HepG2 (cell line): ENCODE data around the gene MYLK. TPM values are rescaled to one million over a fixed set of nuclear protein-coding genes. Genes with fewer than 3 reads are reported as not detected.

Experiments
- ATF1 ChIP-seq: IDR thresholded peaks from 2 replicates; pipeline ENCODE4 v1.6.1; 2016; ENCODE audit warnings: mild to moderate bottlenecking, control low read depth
- CREB1 ChIP-seq, 2 experiments: fragments of 450-650 bp in 1 of 2; IDR thresholded peaks; 2 replicates each; pipeline ENCODE4 v1.6.1; 2016 to 2017; ENCODE audit warnings: control low read depth in 1 of 2, mild to moderate bottlenecking in 1 of 2, missing compliant biosample characterization in 1 of 2, missing genetic modification characterization in 1 of 2
- FOXP1 ChIP-seq, 2 experiments: fragments of 450-650 bp in 1 of 2; IDR thresholded peaks; 2 replicates each; pipeline ENCODE4 v1.6.1; 2017 to 2018; ENCODE audit warnings: antibody characterized with exemption in 1 of 2
- HDAC1 ChIP-seq: sonication (generic); formaldehyde crosslinking; IDR thresholded peaks from 2 replicates; pipeline ENCODE4 v1.5.1; 2020; ENCODE audit warnings: mild to moderate bottlenecking, missing genetic modification reagents
- HNRNPUL1 ChIP-seq: fragments of 200-400 bp; formaldehyde crosslinking; IDR thresholded peaks from 2 replicates; pipeline ENCODE4 v1.6.1; 2017; ENCODE audit warnings: low read depth, mild to moderate bottlenecking, low read length, moderate library complexity
- HOXA3 ChIP-seq: sonication (generic); formaldehyde crosslinking; IDR thresholded peaks from 2 replicates; pipeline ENCODE4 v1.5.0; 2020; ENCODE audit warnings: missing genetic modification reagents
- HOXA7 ChIP-seq: sonication (generic); formaldehyde crosslinking; IDR thresholded peaks from 2 replicates; pipeline ENCODE4 v1.8.1; 2022; ENCODE audit warnings: mild to moderate bottlenecking, missing genetic modification reagents, moderate library complexity
- IRX3 ChIP-seq: sonication (generic); formaldehyde crosslinking; IDR thresholded peaks from 2 replicates; pipeline ENCODE4 v1.8.1; 2023; ENCODE audit warnings: mild to moderate bottlenecking, low read depth, missing genetic modification reagents, borderline replicate concordance
- JUND ChIP-seq: sonication (generic); formaldehyde crosslinking; IDR thresholded peaks from 2 replicates; pipeline ENCODE4 v1.8.0; 2022; ENCODE audit warnings: mild to moderate bottlenecking, missing genetic modification reagents
- KDM5B ChIP-seq: sonication (generic); formaldehyde crosslinking; IDR thresholded peaks from 2 replicates; pipeline ENCODE4 v1.4.0; 2020; ENCODE audit warnings: missing genetic modification reagents, mild to moderate bottlenecking, borderline replicate concordance
- MIXL1 ChIP-seq: IDR thresholded peaks from 2 replicates; pipeline ENCODE4 v1.6.1; 2016
- NCOR1 ChIP-seq: fragments of 200-600 bp; sonication (generic); IDR thresholded peaks from 2 replicates; pipeline ENCODE4 v1.7.0; 2017; ENCODE audit warnings: antibody characterized with exemption, low read length, borderline replicate concordance
- NONO ChIP-seq, 2 experiments: fragments of 450-650 bp in 1 of 2; sonication (generic) in 1 of 2; formaldehyde crosslinking in 1 of 2; IDR thresholded peaks in 1 of 2; conservative IDR thresholded peaks in 1 of 2; 2 replicates each; pipeline versions ENCODE4 v1.6.1 to v1.8.0; 2017 to 2022; ENCODE audit warnings: mild to moderate bottlenecking in 1 of 2, missing genetic modification reagents in 1 of 2, moderate library complexity in 1 of 2
- NR2F6 ChIP-seq, 2 experiments: IDR thresholded peaks; 2 replicates each; pipeline ENCODE4 v1.6.1; 2016; ENCODE audit warnings: antibody characterized with exemption in 1 of 2, mild to moderate bottlenecking in 1 of 2
- NR3C1 ChIP-seq: sonication (generic); formaldehyde crosslinking; IDR thresholded peaks from 2 replicates; pipeline ENCODE4 v1.4.0; 2020; ENCODE audit warnings: missing genetic modification reagents
- POLR2A ChIP-seq, 2 experiments: IDR thresholded peaks; 2 replicates each; pipeline ENCODE4 v1.6.1; 2011; ENCODE audit warnings: low read depth in 2 of 2, low read length in 2 of 2, mild to moderate bottlenecking in 1 of 2, moderate library complexity in 1 of 2; ENCODE audit not compliant: insufficient read depth in 1 of 2
- RBFOX2 ChIP-seq: fragments of 200-400 bp; formaldehyde crosslinking; IDR thresholded peaks from 2 replicates; pipeline ENCODE4 v1.6.1; 2017; ENCODE audit warnings: low read depth, mild to moderate bottlenecking, low read length
- SETDB1 ChIP-seq: sonication (generic); formaldehyde crosslinking; IDR thresholded peaks from 2 replicates; pipeline ENCODE4 v1.5.1; 2020; ENCODE audit warnings: missing genetic modification reagents, mild to moderate bottlenecking, borderline replicate concordance
- SP1 ChIP-seq, 2 experiments: fragments of 450-650 bp in 1 of 2; sonication (generic) in 1 of 2; formaldehyde crosslinking in 1 of 2; IDR thresholded peaks; 2 replicates each; pipeline versions ENCODE4 v1.4.0 to v1.6.1; 2016 to 2020; ENCODE audit warnings: missing genetic modification reagents in 1 of 2
- TBX2 ChIP-seq: sonication (generic); formaldehyde crosslinking; IDR thresholded peaks from 2 replicates; pipeline ENCODE4 v1.5.0; 2020; ENCODE audit warnings: missing genetic modification reagents, mild to moderate bottlenecking, borderline replicate concordance
- ZKSCAN5 ChIP-seq: sonication (generic); formaldehyde crosslinking; IDR thresholded peaks from 2 replicates; pipeline ENCODE4 v1.5.1; 2020; ENCODE audit warnings: mild to moderate bottlenecking, missing genetic modification reagents
- ZNF20 ChIP-seq: sonication (generic); formaldehyde crosslinking; IDR thresholded peaks from 2 replicates; pipeline ENCODE4 v1.4.0; 2020; ENCODE audit warnings: mild to moderate bottlenecking, moderate library complexity, missing genetic modification reagents
- ZNF354B ChIP-seq: sonication (generic); formaldehyde crosslinking; IDR thresholded peaks from 2 replicates; pipeline ENCODE4 v1.8.0; 2022; ENCODE audit warnings: mild to moderate bottlenecking, missing genetic modification reagents
- ZNF441 ChIP-seq: sonication (generic); formaldehyde crosslinking; IDR thresholded peaks from 2 replicates; pipeline ENCODE4 v1.7.0; 2021; ENCODE audit warnings: missing genetic modification reagents, borderline replicate concordance
- ZNF451 ChIP-seq: sonication (generic); formaldehyde crosslinking; IDR thresholded peaks from 2 replicates; pipeline ENCODE4 v1.5.0; 2020; ENCODE audit warnings: mild to moderate bottlenecking, missing genetic modification reagents
- ZNF616 ChIP-seq: sonication (generic); formaldehyde crosslinking; IDR thresholded peaks from 2 replicates; pipeline ENCODE4 v1.5.0; 2020; ENCODE audit warnings: low read depth, mild to moderate bottlenecking, missing genetic modification reagents
- ZNF652 ChIP-seq: IDR thresholded peaks from 2 replicates; pipeline ENCODE4 v1.6.1; 2016; ENCODE audit warnings: low read depth, borderline replicate concordance
- polyA plus RNA-seq, 8 experiments: library from polyadenylated mRNA; depleted of rRNA in 3 of 8; stranded (reverse) in 7 of 8; unstranded in 1 of 8; fragments of >200 nt; fragmentation: Illumina TruSeq in 4 of 8; extraction: Trizol in 4 of 8; gene quantifications; 2 replicates each; pipeline versions ENCODE4 v1.2.1 to v1.2.3, GENCODE V29; 2011 to 2016; ENCODE audit warnings: low read depth in 4 of 8, missing spikeins in 1 of 8, mixed read lengths in 1 of 8; ENCODE audit not compliant: insufficient read depth in 1 of 8
- total RNA-seq, 5 experiments: library from RNA; depleted of rRNA; stranded (reverse); fragments of >200 nt; fragmentation: Illumina TruSeq; extraction: Trizol; gene quantifications; 2 replicates each; pipeline ENCODE4 v1.2.3, GENCODE V29; 2016; ENCODE audit warnings: low read depth in 1 of 5
- TF ChIP-seq, protein P1 (sequence below): IDR thresholded peaks from 2 replicates; pipeline ENCODE4 v1.6.1; 2016; ENCODE audit warnings: missing biosample characterization, missing genetic modification reagents, low read depth
- TF ChIP-seq, protein P2 (sequence below): sonication (generic); formaldehyde crosslinking; IDR thresholded peaks from 2 replicates; pipeline ENCODE4 v1.8.0; 2022; ENCODE audit warnings: missing genetic modification reagents, low read depth, mild to moderate bottlenecking, borderline replicate concordance
- TF ChIP-seq, protein P3 (sequence below): sonication (generic); formaldehyde crosslinking; IDR thresholded peaks from 2 replicates; pipeline ENCODE4 v1.9.0; 2021; ENCODE audit warnings: missing genetic modification reagents, mild to moderate bottlenecking, borderline replicate concordance

Gene MYLK
- total and polyA plus RNA-seq, 2 of the 13 experiments (the other 11 are each of a cell fraction or from before 2014, with no cell fraction given): 10.6 to 34.9 TPM

DNA sequence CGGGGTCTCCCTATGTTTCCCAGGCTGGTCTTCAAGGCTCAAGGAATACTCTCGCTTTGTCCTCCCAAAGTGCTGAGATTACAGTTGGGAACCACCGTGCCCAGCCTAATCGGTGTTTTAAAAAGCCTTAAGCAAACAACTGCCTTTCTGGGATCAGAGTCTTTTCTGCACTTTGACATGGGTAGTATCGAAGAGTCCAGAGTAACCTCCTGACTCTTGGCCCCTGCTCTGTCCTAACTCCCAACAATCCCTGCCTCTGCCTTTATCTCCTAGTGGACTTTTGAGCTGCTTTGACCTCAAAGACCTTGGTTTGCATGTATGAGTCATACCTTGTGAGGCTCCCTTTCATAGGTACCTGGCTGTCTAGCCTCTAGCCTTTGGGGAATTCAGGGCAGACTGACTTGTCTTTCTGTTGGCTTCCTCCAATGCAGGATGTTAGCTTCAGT lies 278.3 kb downstream of the MYLK start (continued):
- TF ChIP-seq HDAC1 (CRISPR knock-in tag) (peak; percentile 87), ZNF616 (CRISPR knock-in tag) (no peak), ZNF354B (CRISPR knock-in tag) (no peak), RBFOX2 (no peak), ATF1 (peak; percentile 60; the same call in 1 of the 2 replicates), SETDB1 (CRISPR knock-in tag) (no peak), FOXP1 (IDR thresholded peaks at IDR 0.05) (no peak), FOXP1 (CRISPR knock-in tag; IDR thresholded peaks at IDR 0.05) (peak; percentile 75), SP1 (IDR thresholded peaks at IDR 0.05) (no peak), SP1 (CRISPR knock-in tag; IDR thresholded peaks at IDR 0.05) (0 out of 2 replicates have a peak, but pooled peaks have one; percentile 31), CREB1 (IDR thresholded peaks at IDR 0.05) (peak; percentile 67), CREB1 (CRISPR knock-in tag; IDR thresholded peaks at IDR 0.05) (peak; percentile 58), IRX3 (no peak), ZNF451 (CRISPR knock-in tag) (no peak), ZNF441 (peak; percentile 75), NR2F6 (IDR thresholded peaks at IDR 0.05) (peak; percentile 99), NR2F6 (CRISPR knock-in tag; IDR thresholded peaks at IDR 0.05) (peak; percentile 100), NONO (IDR thresholded peaks at IDR 0.05) (no peak), NONO (CRISPR knock-in tag; conservative IDR thresholded peaks at IDR 0.05) (peak; percentile 67), ZKSCAN5 (no peak), ZNF652 (CRISPR knock-in tag) (peak; percentile 51; the same call in 1 of the 2 replicates), JUND (peak; percentile 100), HNRNPUL1 (no peak), TBX2 (CRISPR knock-in tag) (peak; percentile 73), HOXA7 (CRISPR knock-in tag) (no peak), NCOR1 (peak; percentile 97), NR3C1 (CRISPR knock-in tag) (no peak), MIXL1 (CRISPR knock-in tag) (peak; percentile 97), HOXA3 (peak; percentile 86), KDM5B (CRISPR knock-in tag) (no peak), POLR2A (IDR thresholded peaks at IDR 0.05; ENCODE audit: insufficient read depth in 1 of 2, low read depth in 2 of 2, low read length in 2 of 2) (peak in 1 of 2 experiments; percentile 80; a peak in 2 of 4 replicates), ZNF20 (no peak)
- TF ChIP-seq, protein P1, sequence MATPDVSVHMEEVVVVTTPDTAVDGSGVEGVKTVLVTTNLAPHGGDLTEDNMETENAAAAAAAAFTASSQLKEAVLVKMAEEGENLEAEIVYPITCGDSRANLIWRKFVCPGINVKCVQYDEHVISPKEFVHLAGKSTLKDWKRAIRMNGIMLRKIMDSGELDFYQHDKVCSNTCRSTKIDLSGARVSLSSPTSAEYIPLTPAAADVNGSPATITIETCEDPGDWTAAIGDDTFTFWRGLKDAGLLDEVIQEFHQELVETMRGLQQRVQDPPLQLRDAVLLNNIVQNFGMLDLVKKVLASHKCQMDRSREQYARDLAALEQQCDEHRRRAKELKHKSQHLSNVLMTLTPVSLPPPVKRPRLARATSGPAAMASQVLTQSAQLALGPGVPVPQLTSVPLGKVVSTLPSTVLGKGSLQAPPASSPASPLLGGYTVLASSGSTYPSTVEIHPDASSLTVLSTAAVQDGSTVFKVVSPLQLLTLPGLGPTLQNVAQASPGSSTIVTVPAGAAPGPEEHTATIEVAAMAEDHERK (CRISPR knock-in tag): no peak
- TF ChIP-seq, protein P2, sequence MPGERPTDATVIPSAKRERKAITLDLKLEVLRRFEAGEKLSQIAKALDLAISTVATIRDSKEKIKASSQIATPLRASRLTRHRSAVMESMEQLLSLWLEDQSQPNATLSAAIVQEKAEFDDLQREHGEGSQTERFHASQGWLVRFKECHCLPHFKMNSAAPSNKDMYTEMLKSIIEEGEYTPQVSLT: no peak
- TF ChIP-seq, protein P3, sequence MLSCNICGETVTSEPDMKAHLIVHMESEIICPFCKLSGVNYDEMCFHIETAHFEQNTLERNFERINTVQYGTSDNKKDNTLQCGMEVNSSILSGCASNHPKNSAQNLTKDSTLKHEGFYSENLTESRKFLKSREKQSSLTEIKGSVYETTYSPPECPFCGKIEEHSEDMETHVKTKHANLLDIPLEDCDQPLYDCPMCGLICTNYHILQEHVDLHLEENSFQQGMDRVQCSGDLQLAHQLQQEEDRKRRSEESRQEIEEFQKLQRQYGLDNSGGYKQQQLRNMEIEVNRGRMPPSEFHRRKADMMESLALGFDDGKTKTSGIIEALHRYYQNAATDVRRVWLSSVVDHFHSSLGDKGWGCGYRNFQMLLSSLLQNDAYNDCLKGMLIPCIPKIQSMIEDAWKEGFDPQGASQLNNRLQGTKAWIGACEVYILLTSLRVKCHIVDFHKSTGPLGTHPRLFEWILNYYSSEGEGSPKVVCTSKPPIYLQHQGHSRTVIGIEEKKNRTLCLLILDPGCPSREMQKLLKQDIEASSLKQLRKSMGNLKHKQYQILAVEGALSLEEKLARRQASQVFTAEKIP (CRISPR knock-in tag): no peak
